Pancreas (tissue), 10 donors: ENCODE results near the gene FOXO6. TPM values are rescaled to one million over a fixed set of nuclear protein-coding genes. Genes with fewer than 3 reads are reported as not detected.

Experiments
- ATAC-seq, 4 donors: fragments of 200-7000 bp; cut with Tn5 transposase; one replicate each; pipeline versions ENCODE4 v1.8.0 to v1.9.1; 2020; ENCODE audit warnings: mild to moderate bottlenecking in 4 of 4, moderate library complexity in 4 of 4
- DNase-seq, 6 donors: peaks; one replicate each; pipeline ENCODE4 v3.0.0-alpha.2; 2020
- FAIRE-seq: peaks from 2 replicates; lab custom pipeline; 2012; peaks lifted over from hg19 to GRCh38; lab: Jason Lieb, UNC
- H3K27ac ChIP-seq, 4 donors: fragments of 200-600 bp; sonication (generic); 1 replicate in 3 of 4; 2 replicates in 1 of 4; pipeline versions ENCODE4 v1.5.0 to v1.8.0; 2020
- H3K27me3 ChIP-seq, 4 donors: fragments of 200-600 bp; one replicate each; pipeline ENCODE4 v1.8.0; 2021
- H3K36me3 ChIP-seq, 3 donors: fragments of 200-600 bp; sonication (generic) in 1 of 3; one replicate each; pipeline versions ENCODE4 v1.5.0 to v1.8.0; 2020 to 2021
- H3K4me1 ChIP-seq, 3 donors: fragments of 200-600 bp; one replicate each; pipeline ENCODE4 v1.8.0; 2021
- H3K4me3 ChIP-seq, 4 donors: fragments of 200-600 bp; sonication (generic) in 2 of 4; one replicate each; pipeline versions ENCODE4 v1.5.0 to v1.8.0; 2020 to 2021
- H3K9me3 ChIP-seq, 4 donors: fragments of 200-600 bp; one replicate each; pipeline ENCODE4 v1.8.0; 2021
- WGBS, 2 donors: extraction: QIAGEN DNeasy Blood & Tissue Kit; methylation state at CpG; one replicate each; pipeline ENCODE4 v1.1.7; 2013; 5-methylcytosine and 5-hydroxymethylcytosine counted together
- intact Hi-C, 3 donors: fragments of 100-400 bp; cut with DNase I; formaldehyde crosslinking; loops; one replicate each; pipeline versions ENCODE4 v1.11.1 to v1.14.2; 2022
- polyA plus RNA-seq, 2 donors: library from polyadenylated mRNA; stranded (reverse); fragments of 200-250 nt; gene quantifications; one replicate each; pipeline ENCODE4 v1.2.3, GENCODE V29; 2013
- total RNA-seq, 6 donors: library from RNA; stranded (reverse); fragmentation: NEBNext Ultra II Directional in 4 of 6; extraction: Animal tissue kit (Norgen Biotek cat#: 25700) in 4 of 6; gene quantifications; one replicate each; pipeline versions ENCODE4 v1.2.1 to v1.2.4, GENCODE V29; 2021 to 2023
- TF ChIP-seq, protein P1 (sequence below), 4 donors: fragments of 200-600 bp; sonication (generic) in 3 of 4; IDR thresholded peaks; one replicate each; pipeline versions ENCODE4 v1.5.0 to v1.8.0; 2021; ENCODE audit warnings: antibody characterized with exemption in 4 of 4
- donor health status: healthy with polysubstance abuse.
- donor health status: DM: no; HTN: no; CAD: no; lungs with moderate emphysema.
- donor health status: DM: no; HTN: no; CAD: no.
- donor health status: control.
- donor health status: control.
- donor health status: Bipolar disorder and iron deficiency.
- donor health status: DM: yes; HTN: yes; CAD: no.
- donor health status: DM: no; HTN: no; CAD: no.
- donor health status: DM: no; HTN: no; CAD: no.
- donor health status: DM: yes; HTN: yes; CAD: no.

FOXO6 gene
- total and polyA plus RNA-seq, 8 donors, result 0.79 to 2.0 (median 1.2) TPM

- peaks cover 0 to 14% (median 0%) of the 10 kb centered on the region in 3 donors for H3K4me1 ChIP-seq
- H3K27me3 ChIP-seq, result no peaks in the 10 kb centered on the region
- intact Hi-C loops, result no loop called here
- H3K27ac ChIP-seq, result peak overlapping the region in 2 of 4 donors; percentile 55 to 70
- WGBS, 2 donors, result 35 to 43% methylated on average over 15 of the region's 15 CpGs
- peak in 5 of 6 donors; percentile 41 to 71 (median 55) for DNase-seq
- no peaks in the 10 kb centered on the region for H3K36me3 ChIP-seq
- no peak for FAIRE-seq
- peak overlapping the region in 1 of 4 donors; percentile 7 for H3K4me3 ChIP-seq
- peaks cover 0 to 5% (median 2%) of the 10 kb centered on the region in 4 donors for H3K9me3 ChIP-seq
- peak; percentile 91 to 97 (median 96) for ATAC-seq
- TF ChIP-seq, protein P1, sequence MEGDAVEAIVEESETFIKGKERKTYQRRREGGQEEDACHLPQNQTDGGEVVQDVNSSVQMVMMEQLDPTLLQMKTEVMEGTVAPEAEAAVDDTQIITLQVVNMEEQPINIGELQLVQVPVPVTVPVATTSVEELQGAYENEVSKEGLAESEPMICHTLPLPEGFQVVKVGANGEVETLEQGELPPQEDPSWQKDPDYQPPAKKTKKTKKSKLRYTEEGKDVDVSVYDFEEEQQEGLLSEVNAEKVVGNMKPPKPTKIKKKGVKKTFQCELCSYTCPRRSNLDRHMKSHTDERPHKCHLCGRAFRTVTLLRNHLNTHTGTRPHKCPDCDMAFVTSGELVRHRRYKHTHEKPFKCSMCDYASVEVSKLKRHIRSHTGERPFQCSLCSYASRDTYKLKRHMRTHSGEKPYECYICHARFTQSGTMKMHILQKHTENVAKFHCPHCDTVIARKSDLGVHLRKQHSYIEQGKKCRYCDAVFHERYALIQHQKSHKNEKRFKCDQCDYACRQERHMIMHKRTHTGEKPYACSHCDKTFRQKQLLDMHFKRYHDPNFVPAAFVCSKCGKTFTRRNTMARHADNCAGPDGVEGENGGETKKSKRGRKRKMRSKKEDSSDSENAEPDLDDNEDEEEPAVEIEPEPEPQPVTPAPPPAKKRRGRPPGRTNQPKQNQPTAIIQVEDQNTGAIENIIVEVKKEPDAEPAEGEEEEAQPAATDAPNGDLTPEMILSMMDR (IDR thresholded peaks at IDR 0.05), result no peak
Observed at GRCh38 chr1:41341772-41342562, 19.3 kb upstream of the FOXO6 start.

DNA sequence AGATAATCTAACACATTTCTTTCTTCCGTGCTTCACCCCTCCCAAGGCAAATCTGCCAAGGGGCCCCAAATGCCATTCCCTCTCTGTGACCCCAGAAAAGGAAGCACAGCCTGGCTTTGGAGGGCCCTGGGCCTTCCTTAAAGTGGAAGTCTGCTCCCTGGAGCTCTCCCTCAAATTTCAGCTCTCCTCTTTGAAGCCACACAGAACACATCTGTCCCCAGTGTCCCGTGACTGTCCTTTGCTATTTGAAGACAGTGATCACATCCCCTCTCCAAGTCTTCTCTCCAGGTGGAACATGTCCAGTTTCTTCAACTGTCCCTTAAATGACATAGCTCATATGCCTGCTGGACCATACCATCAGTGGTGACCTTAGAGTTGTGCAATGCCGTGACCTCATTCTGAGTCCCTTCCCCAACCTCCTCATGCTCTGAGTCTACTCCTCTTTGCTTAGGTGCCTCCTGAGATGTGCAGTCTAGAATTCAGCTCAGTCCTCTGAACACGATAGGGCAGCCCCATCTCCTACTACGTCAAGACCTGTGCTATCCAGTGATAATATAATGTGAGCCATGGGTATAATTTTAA lies 18.4 kb upstream of the FOXO6 start:
- Histone ChIP-seq H3K4me1 (peaks cover 0 to 14% (median 0%) of the 10 kb centered on the region in 3 donors), H3K4me3 (no peak overlapping the region), H3K27ac (peak overlapping the region in 2 of 4 donors; percentile 55 to 70), H3K9me3 (peaks cover 0 to 5% (median 2%) of the 10 kb centered on the region in 4 donors), H3K27me3 (no peaks in the 10 kb centered on the region), H3K36me3 (no peaks in the 10 kb centered on the region)
- TF ChIP-seq, protein P1 (IDR thresholded peaks at IDR 0.05), result no peak
- FAIRE-seq (no peak), DNase-seq (peak in 1 of 6 donors; percentile 1), ATAC-seq (no peak)
- intact Hi-C loops, result no loop called here
- 67 to 68% methylated on average over 5 of the region's 5 CpGs for WGBS, 2 donors

DNA sequence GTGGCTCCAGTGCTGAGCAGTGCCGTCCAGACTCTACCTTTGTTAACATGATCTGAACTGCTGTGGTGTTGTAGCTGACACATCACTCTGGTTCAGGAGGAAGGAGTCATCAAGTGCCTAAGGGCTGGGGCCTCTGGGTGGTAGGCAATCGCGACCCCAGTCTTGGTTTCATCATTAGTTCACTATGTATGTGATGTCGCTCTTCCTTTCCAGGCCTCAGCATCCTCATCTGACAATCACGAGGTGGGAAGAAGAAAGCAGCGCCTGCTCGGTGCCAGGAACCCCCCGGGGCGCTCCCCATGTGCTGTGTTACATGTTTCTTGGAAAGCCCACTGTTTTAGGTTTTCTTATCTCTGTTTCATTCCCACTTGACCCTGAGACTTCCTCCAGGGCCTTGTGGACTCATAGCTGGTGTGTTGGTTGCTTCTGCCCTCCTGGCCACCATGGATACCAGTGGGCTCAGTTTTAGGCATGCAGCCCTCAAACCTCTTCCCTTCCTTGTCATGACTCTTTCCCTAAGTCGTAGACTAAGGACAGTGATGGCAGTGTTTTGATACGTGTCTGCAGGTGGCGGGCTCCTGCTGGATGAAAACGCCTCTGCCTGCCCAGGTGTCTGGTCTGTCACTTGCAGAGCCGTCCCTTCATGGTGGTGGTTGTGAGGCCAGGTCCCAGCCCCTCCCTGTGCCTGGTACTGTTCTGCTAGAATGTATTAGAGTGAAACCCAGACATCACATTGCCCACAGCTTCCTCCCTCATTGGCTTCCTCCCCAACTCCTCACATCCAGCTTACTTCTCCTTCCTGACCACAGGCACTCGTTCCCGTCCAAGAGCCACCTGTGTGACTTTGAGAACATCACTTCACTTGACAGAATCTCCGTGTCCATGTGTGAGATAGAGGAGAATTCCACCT lies 17.2 kb upstream of the FOXO6 start:
- peaks cover 0 to 1% (median 0%) of the 10 kb centered on the region in 4 donors for H3K9me3 ChIP-seq
- TF ChIP-seq, protein P1 (IDR thresholded peaks at IDR 0.05), result no peak
- no peak overlapping the region for H3K27ac ChIP-seq
- ATAC-seq, result no peak
- no peaks in the 10 kb centered on the region for H3K27me3 ChIP-seq
- DNase-seq, result peak in 1 of 6 donors; percentile 8
- intact Hi-C loops, result no loop called here
- H3K36me3 ChIP-seq, result no peaks in the 10 kb centered on the region
- H3K4me3 ChIP-seq, result no peak overlapping the region
- FAIRE-seq, result no peak
- 85 to 90% methylated on average over 17 of the region's 17 CpGs for WGBS, 2 donors
- peaks cover 0 to 14% (median 0%) of the 10 kb centered on the region in 3 donors for H3K4me1 ChIP-seq

- ATAC-seq (no peak), FAIRE-seq (no peak), DNase-seq (peak in 1 of 6 donors; percentile 4)
- peaks cover 0 to 14% (median 0%) of the 10 kb centered on the region in 3 donors for H3K4me1 ChIP-seq
- H3K4me3 ChIP-seq, result no peak overlapping the region
- no peaks in the 10 kb centered on the region for H3K9me3 ChIP-seq
- H3K27me3 ChIP-seq, result no peaks in the 10 kb centered on the region
- 92 to 96% methylated on average over 5 of the region's 5 CpGs for WGBS, 2 donors
- no peaks in the 10 kb centered on the region for H3K36me3 ChIP-seq
- H3K27ac ChIP-seq, result no peak overlapping the region
- intact Hi-C loops, result no loop called here
- TF ChIP-seq, protein P1 (IDR thresholded peaks at IDR 0.05), result no peak
Observed at GRCh38 chr1:41344708-41345159, 16.5 kb upstream of the FOXO6 start.
